ENCODE data around the gene LMBR1.

The LMBR1 gene

DNA sequence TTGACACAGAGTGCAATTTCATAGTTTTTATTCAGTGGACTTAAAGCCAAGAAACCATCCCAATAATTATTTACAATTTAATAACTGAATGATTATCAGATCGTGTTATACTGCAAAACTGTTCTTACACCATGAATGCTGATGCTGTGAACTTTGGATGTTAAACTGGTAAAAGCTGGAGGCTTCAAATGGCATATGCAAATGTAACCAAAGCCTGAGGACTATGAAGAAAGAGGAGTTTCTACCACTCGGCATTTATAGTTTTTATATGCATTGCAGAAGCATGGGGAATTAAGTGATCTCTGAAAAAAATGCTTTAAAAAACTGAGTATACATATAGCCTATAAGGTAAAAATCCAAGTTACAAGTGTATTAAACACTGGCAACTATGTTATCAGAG lies 210.1 kb downstream of the LMBR1 start:
- Histone ChIP-seq H3K36me3 (ENCODE audit: insufficient read depth, low read length) (peaks cover 45% of the 10 kb centered on the region; the same call in 1 of the 2 replicates), H3K9me3 (ENCODE audit: insufficient read depth, low read length, severe bottlenecking) (no peaks in the 10 kb centered on the region)
- no peak for ATAC-seq (ENCODE audit: insufficient read depth, low read depth)

DNA sequence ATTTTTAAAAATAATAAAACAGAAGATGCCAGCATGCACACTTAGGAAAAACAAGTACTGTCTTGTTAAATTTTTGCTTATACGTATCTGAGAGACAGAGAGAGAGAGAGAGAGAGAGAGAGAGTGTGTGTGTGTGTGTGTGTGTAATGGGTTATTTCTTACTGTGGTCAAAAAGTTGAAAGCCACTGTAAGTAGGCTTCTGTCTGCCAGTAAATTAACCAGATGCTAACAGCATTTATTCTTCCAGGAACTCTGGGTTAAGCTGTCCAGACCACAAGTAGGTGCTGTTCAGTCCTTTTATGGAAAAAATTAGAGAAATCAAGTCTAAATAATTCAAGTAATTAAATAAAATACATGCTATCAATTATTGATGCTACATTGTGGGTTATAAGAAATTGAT lies 212.7 kb downstream of the LMBR1 start:
- no peaks in the 10 kb centered on the region for H3K79me2 ChIP-seq (ENCODE audit: insufficient read depth, low read length)
- H3K9me3 ChIP-seq (ENCODE audit: insufficient read depth, low read length, severe bottlenecking): no peaks in the 10 kb centered on the region
- no peaks in the 10 kb centered on the region for H4K20me1 ChIP-seq (ENCODE audit: insufficient read depth, low read length)
- ATAC-seq (ENCODE audit: insufficient read depth, low read depth) (peak; percentile 39; the same call in 1 of the 3 replicates), DNase-seq (no peak)
- no peak overlapping the region for H3K4me2 ChIP-seq (ENCODE audit: insufficient read depth, low read length)
- H3K27ac ChIP-seq (ENCODE audit: low read length): no peak overlapping the region
- H3K36me3 ChIP-seq (ENCODE audit: insufficient read depth, low read length): peaks cover 59% of the 10 kb centered on the region
- H2AFZ ChIP-seq (ENCODE audit: low read depth, low read length): no peak overlapping the region
- no peaks in the 10 kb centered on the region for H3K27me3 ChIP-seq (ENCODE audit: insufficient read depth, low read length, poor library complexity)
- H3K4me3 ChIP-seq (ENCODE audit: low read depth in 1 of 2, low read length in 2 of 2): no peak overlapping the region
- H3K4me1 ChIP-seq (ENCODE audit: insufficient read depth, low read length): no peaks in the 10 kb centered on the region
- TF ChIP-seq EZH2 (IDR thresholded peaks at IDR 0.05; ENCODE audit: borderline replicate concordance, low read depth, low read length, severe bottlenecking): no peak
- TF ChIP-seq, protein P1, sequence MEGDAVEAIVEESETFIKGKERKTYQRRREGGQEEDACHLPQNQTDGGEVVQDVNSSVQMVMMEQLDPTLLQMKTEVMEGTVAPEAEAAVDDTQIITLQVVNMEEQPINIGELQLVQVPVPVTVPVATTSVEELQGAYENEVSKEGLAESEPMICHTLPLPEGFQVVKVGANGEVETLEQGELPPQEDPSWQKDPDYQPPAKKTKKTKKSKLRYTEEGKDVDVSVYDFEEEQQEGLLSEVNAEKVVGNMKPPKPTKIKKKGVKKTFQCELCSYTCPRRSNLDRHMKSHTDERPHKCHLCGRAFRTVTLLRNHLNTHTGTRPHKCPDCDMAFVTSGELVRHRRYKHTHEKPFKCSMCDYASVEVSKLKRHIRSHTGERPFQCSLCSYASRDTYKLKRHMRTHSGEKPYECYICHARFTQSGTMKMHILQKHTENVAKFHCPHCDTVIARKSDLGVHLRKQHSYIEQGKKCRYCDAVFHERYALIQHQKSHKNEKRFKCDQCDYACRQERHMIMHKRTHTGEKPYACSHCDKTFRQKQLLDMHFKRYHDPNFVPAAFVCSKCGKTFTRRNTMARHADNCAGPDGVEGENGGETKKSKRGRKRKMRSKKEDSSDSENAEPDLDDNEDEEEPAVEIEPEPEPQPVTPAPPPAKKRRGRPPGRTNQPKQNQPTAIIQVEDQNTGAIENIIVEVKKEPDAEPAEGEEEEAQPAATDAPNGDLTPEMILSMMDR (IDR thresholded peaks at IDR 0.05; ENCODE audit: borderline replicate concordance, extremely low read depth, low read length, poor library complexity, severe bottlenecking): no peak
- no peak overlapping the region for H3K9ac ChIP-seq (ENCODE audit: low read depth, low read length)

More for the DNA sequence above, 210.1 kb downstream of the LMBR1 start:
- DNase-seq: no peak
- Histone ChIP-seq H3K4me1 (ENCODE audit: insufficient read depth, low read length) (no peaks in the 10 kb centered on the region), H3K79me2 (ENCODE audit: insufficient read depth, low read length) (no peaks in the 10 kb centered on the region), H2AFZ (ENCODE audit: low read depth, low read length) (no peak overlapping the region), H4K20me1 (ENCODE audit: insufficient read depth, low read length) (no peaks in the 10 kb centered on the region), H3K4me3 (ENCODE audit: low read depth in 1 of 2, low read length in 2 of 2) (no peak overlapping the region), H3K27ac (ENCODE audit: low read length) (no peak overlapping the region), H3K4me2 (ENCODE audit: insufficient read depth, low read length) (no peak overlapping the region), H3K9ac (ENCODE audit: low read depth, low read length) (no peak overlapping the region), H3K27me3 (ENCODE audit: insufficient read depth, low read length, poor library complexity) (no peaks in the 10 kb centered on the region)
- TF ChIP-seq, protein P1 (IDR thresholded peaks at IDR 0.05; ENCODE audit: borderline replicate concordance, extremely low read depth, low read length, poor library complexity, severe bottlenecking): no peak
- TF ChIP-seq EZH2 (IDR thresholded peaks at IDR 0.05; ENCODE audit: borderline replicate concordance, low read depth, low read length, severe bottlenecking): no peak

DNA sequence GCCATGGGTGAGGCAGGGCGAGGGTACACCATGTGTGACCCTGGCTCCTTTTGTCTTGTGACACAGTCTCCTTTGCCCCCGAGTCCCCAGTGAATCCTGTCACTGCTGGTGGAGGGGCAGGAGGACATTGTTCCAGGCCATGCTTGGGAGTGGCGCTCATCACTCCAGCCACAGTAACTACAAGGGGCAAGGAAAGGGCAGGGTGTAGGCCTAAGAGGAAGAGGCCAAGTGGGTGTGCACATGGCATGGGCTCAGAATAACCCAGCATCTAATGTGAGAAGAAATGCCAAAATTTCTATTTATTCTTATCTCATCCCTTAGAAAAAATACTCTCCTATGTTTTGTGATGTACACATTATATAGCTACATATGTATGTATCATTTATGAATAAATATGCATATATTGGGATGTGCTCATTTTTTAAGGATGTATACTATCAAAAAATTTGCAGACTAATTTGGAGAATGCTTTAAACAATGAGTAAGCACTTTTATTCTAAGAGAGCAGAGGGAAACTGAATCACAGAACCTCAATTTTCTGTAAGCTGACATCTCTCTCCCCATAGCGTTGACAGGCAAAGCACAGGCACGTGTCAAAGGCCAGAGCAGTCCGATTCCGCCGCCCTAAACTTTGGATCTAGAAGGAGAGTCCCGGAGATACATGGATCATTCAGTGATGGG lies 215.5 kb downstream of the LMBR1 start:
- no peak overlapping the region for H3K4me2 ChIP-seq (ENCODE audit: insufficient read depth, low read length)
- peaks cover 55% of the 10 kb centered on the region for H3K36me3 ChIP-seq (ENCODE audit: insufficient read depth, low read length)
- H3K27me3 ChIP-seq (ENCODE audit: insufficient read depth, low read length, poor library complexity): no peaks in the 10 kb centered on the region

More for the DNA sequence above, 215.5 kb downstream of the LMBR1 start:
- H3K9ac ChIP-seq (ENCODE audit: low read depth, low read length): no peak overlapping the region
- no peaks in the 10 kb centered on the region for H4K20me1 ChIP-seq (ENCODE audit: insufficient read depth, low read length)
- DNase-seq (no peak), ATAC-seq (ENCODE audit: insufficient read depth, low read depth) (no peak)
- TF ChIP-seq EZH2 (IDR thresholded peaks at IDR 0.05; ENCODE audit: borderline replicate concordance, low read depth, low read length, severe bottlenecking): no peak
- TF ChIP-seq, protein P1 (IDR thresholded peaks at IDR 0.05; ENCODE audit: borderline replicate concordance, extremely low read depth, low read length, poor library complexity, severe bottlenecking): no peak
- H3K27ac ChIP-seq (ENCODE audit: low read length): no peak overlapping the region
- H3K79me2 ChIP-seq (ENCODE audit: insufficient read depth, low read length): no peaks in the 10 kb centered on the region
- no peak overlapping the region for H3K4me3 ChIP-seq (ENCODE audit: low read depth in 1 of 2, low read length in 2 of 2)
- H2AFZ ChIP-seq (ENCODE audit: low read depth, low read length): no peak overlapping the region
- no peaks in the 10 kb centered on the region for H3K9me3 ChIP-seq (ENCODE audit: insufficient read depth, low read length, severe bottlenecking)
- H3K4me1 ChIP-seq (ENCODE audit: insufficient read depth, low read length): no peaks in the 10 kb centered on the region
